HEK293T (cell line): ENCODE data around the gene MAPK7.

Source experiments
- ELF4 ChIP-seq: fragments of 450-650 bp; IDR thresholded peaks from 2 replicates; pipeline ENCODE4 v1.6.1; 2017; ENCODE audit warnings: antibody characterized with exemption
- FOXM1 ChIP-seq: fragments of 450-650 bp; IDR thresholded peaks from 2 replicates; pipeline ENCODE4 v1.6.1; 2017; ENCODE audit warnings: mild to moderate bottlenecking, borderline replicate concordance
- HDGF ChIP-seq: fragments of 450-650 bp; IDR thresholded peaks from 2 replicates; pipeline ENCODE4 v1.6.1; 2017; ENCODE audit warnings: antibody characterized with exemption, borderline replicate concordance
- SP1 ChIP-seq: fragments of 450-650 bp; IDR thresholded peaks from 2 replicates; pipeline ENCODE4 v1.6.1; 2017
- TF ChIP-seq, protein P1 (sequence below): fragments of 450-650 bp; IDR thresholded peaks from 2 replicates; pipeline ENCODE4 v1.6.1; 2016

DNA sequence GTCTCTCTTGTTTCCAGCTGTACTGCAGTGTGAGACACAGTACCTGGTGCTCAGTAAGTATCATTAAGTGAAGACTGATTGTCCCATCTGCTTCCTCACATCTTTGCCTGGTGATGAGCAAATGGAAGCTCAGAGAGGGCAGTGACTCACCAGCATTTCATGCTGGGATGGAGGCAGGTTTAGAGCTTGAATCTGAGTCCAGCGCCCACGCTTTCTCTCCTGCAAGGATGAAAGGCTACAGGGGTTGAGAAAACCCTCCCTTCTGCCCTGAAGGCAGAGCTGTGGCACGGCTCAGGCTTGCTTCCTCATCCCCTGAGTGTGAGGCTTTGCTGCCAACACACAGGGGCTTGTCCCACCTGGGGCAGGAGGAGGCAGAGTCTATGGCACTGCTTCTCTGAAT, 31.2 kb downstream of the MAPK7 start:
- TF ChIP-seq ELF4 (no peak), SP1 (no peak), FOXM1 (no peak), HDGF (no peak)
- TF ChIP-seq, protein P1, sequence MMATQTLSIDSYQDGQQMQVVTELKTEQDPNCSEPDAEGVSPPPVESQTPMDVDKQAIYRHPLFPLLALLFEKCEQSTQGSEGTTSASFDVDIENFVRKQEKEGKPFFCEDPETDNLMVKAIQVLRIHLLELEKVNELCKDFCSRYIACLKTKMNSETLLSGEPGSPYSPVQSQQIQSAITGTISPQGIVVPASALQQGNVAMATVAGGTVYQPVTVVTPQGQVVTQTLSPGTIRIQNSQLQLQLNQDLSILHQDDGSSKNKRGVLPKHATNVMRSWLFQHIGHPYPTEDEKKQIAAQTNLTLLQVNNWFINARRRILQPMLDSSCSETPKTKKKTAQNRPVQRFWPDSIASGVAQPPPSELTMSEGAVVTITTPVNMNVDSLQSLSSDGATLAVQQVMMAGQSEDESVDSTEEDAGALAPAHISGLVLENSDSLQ = no peak
